ENCODE measurements around the gene SLCO3A1. TPM values are rescaled to one million over a fixed set of nuclear protein-coding genes. Genes with fewer than 3 reads are reported as not detected.

The SLCO3A1 gene
- 19.2 to 29.9 TPM (median 26.3 TPM) in 5 replicates for total RNA-seq (2022; extraction: Qiagen RNA extraction)

GRCh38 chr15:91853511-91853947 is at the start of gene SLCO3A1:
TSS of gene SLCO3A1 (plus strand) at chr15:91853708.

